GM21529 (cell line): ENCODE measurements around the gene COPS8.
A peak's percentile ranks its signal among the peaks of the same experiment; 100 is the strongest.

Source experiments
- ATAC-seq: cut with Tn5 transposase; IDR thresholded peaks from one replicate; pipeline ENCODE4 v1.9.1; 2021; ENCODE audit not compliant: unreplicated experiment

COPS8 gene

DNA sequence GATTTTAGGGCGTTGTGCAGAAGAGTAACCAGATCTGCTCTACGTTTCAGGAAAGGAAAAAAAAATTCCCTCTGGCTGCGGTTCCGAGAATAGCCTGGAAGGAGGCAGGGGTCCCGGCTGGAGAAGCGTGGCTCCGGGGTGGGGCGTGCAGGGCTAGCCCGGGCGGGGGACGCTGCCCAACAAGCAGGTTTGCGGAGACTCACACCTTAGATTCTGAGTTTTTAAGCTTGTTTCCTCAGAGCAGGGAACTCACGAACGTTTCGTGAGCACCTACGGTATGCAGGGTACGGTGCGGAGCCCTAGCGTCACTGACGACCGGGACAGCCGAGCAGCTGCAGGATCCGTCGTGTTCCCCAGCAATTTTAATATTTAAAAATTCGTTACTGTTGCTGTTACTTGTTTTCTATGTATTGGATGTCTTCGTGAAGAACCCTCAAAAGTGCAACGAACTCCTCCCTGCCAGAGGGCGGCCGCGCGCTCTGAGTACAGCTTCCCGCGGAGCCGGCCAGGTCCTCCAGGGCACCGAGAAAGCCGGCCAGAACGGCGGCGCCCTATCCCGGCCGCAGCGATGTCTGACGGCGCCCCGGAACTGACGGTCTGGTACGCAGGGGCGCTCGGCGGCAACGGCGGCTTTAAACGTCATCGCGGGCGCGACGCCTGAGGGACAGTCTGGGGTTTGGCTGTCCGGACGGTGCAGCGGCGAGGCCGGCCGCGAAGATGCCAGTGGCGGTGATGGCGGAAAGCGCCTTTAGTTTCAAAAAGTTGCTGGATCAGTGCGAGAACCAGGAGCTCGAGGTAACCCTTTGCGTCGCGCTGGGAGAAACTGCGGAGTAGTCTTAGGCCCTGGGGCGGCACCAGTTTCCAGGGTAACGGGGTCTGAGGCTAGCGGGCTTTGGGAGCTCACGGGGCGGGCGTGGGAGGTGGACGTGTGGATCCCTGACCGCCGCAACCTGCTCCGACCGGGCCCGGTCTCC is at the start of gene COPS8:
Gene COPS8 (plus strand): TSS at position 642 of the 974 bp plus-strand sequence. CDS start 76 bp downstream, at position 718.
- ATAC-seq: peak; percentile 98

DNA sequence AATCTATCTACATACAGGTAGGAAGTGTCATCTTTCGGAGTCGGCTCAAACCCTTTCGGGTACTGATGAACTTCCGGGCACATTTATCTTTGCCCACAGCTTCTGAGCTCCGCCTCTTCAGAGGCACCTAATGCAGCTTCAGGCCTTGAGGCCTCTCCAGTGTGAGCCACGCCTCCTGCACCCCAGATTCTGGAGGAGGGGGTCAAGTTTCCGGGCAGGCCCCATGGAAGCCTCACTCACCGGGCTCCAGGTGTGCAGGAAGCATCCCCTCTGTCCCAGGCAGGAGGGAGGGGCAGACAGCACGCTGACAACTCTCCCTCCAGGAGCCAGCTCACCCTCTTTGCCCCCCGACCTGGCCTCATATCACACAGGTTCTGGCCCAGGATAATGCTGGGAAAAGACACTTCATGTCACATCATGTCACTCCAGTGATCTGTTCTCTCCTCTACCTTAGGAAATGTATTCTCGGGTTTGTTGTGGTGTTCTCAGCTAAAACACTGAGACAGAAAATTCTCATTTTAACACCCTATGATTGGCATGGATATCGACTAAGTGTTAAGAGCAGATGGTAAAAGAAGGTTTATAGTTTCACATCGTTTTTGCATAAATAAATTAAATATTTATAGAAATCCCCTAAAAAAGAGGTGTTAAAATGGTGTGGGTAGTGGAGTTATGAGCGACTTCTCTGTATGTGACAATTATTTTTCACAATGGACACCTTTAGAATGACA is 46.2 kb upstream of the COPS8 start:
- ATAC-seq: no peak

DNA sequence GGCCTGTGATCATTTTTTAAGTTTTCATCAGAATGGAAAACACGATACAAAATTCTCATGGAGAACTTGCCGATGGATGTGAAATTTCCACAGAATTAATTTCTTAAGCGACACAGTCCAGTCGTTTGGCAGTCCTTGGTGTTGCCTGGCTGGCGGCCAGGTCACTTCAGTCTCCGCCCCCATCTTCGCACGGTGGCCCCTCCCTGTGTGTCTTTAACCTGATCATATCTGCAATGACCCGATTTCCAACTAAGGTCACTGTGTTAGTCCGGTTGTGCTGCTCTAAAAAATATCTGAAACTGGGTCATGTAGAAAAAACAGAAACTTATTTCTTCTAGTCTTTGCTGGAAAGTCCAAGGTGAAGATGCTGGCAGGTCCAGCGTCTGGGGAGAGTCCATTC is 44.5 kb upstream of the COPS8 start:
- ATAC-seq: no peak

DNA sequence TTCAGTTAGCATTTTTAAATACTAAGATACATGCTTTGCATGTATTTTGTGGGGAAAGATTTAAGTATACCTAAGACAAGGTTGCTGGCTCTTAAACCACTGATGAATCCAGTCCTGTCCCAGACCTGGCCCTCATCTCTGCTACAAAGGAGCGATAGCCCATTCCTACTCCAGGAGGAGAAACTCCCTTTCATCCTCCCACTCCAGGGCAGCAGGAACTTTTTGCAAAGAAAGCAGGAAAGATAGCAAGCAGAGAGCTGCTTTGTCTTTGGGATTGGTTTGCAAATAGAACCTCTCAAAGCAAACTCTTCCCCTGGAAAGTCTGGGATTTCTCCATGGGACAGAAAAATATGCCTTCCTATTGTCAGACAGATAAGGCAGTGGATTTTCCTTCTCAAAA is 43.6 kb upstream of the COPS8 start:
- no peak for ATAC-seq

DNA sequence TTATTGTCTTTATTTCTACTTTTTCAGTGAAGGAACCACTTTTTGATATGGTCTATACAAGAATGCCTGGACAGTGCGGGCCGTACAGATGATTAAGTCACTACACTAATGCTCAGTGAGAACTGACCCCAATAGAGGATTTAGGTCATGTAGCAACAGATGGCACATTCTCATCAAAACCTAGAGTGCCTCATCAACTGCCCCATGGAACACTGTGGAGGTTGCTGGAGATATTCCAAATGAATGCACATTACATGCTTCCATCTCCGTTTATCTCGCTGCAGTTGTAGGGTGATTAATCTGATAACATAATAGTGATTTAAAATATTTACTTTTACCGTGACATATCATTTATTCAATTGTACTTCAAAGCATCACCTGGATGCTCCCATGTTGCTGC is 41.8 kb upstream of the COPS8 start:
- no peak for ATAC-seq

DNA sequence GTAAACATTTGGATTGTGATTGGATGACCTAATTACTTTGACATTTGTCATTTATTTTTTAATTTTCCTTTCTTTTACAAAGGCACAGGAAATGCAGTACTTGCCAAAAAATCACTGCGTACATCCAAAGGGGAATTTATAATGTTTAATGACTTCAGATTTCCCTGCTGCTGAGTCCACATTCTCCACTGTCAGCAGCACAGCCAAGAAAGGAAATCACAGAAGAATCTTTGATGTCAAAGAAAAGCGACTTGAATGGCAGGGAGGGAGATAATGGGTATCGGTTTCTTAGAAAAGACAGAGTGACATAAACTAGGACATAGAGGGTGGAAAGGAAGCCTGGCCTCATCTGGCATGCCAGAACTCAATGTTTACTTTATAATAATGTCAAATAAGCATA is 41.4 kb upstream of the COPS8 start:
- ATAC-seq: no peak

DNA sequence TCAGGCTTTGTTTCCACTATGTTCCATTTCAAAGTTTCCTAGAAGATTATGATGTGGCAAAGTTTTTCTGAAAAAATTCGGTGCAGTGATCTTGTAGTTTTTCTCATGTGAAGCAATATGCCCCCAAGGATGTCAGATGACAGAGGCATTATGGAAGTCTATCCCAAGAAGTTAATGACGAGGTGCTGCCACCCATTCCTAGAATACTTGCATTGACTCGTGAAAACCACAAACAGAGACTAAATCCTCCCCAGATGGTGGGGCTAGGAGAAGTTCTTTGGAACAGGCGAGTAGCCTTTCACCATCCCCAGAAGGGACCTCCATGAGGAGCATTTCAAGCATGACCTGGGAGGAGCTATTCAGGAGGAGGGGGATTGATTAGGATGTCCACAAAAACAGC is 40.2 kb upstream of the COPS8 start:
- no peak for ATAC-seq

DNA sequence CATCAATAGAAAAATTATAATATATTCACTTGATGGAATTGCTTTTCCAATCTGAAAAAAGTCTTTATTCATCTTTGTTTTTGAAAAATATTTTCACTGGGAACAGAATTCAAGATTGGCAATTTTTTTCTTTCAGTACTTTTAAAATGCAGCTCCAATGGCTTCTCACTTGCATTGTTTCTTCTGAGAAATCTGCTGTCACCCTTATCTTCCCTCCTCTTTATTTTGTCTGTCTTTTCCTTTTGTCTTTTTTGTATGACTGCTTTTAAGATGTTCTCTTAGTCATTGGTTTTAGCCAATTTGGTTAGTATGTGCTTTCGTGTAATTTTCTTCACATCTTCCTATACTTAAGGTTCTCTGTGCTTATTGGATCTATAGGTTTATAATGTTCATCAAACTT is 37.1 kb upstream of the COPS8 start:
- ATAC-seq: no peak

DNA sequence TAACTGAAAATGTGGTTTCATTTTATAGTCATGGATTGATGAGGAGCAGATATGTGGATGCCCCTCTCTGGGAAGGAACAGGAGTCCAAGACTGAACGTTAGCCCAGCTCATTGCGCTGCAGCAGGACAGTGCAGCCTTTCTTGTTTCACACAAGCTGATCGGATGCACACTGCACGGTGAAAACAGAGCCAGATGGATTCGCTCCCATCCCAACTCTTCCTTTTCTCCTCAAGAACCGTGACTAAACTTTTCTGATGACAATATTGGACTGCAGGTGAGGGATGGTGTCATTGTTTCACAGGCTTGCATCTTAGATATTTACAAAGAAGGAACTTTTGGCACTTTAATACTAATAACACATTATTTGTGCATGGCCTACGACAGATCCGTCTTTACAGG is 33.8 kb upstream of the COPS8 start:
- ATAC-seq: no peak

DNA sequence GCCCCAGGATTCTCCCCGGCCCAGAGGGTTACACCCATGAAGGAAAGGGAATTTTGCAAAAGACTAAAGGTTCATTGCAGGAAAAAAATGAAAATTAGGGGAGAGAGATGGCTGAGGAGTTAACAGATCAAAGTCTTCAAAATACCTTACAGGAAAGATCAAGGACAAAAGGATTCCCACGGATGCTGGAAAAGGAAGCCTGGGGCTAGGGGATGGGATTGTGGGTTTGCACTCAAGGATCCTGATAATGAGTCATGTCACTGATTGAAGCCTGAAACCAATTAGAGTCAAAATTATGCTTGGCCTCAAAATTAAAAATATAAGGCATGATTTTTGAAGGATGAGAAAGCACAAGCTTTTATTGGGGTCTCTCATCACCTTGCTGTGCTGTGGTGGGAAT is 32.6 kb upstream of the COPS8 start:
- ATAC-seq: no peak

DNA sequence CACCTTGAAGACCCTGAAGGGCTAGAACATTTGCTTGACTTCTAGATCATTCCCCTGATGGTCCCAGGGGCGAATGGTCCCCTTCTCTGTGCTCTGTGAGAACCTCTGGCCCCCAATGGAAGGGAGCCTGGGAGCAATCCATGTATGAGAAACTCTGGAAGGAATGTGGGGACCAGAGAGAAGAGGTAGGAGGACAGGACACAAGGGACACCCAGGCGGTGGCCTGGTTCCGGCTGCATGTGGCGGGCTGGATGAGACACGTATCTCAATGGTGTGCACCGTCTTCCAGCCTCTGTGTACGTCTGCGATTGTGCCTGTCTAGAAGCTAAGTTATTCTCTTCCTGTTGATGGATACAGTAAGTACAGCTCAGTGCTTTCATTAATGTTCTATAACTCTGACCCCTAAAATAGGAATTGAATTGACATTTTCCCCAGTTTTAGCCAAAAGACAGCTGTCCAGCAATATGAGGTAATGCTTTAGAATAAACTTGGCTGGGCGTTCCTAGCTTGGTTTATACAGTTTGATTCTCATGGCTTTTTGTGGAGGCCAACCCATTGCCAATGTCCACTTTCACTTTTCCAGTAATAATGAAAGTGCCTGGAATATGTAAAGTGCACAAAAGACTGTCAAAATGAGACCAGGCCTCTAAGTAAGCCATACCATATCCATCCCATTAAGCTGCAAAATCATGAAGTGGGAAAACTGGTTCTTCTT is 30.1 kb upstream of the COPS8 start:
- no peak for ATAC-seq

DNA sequence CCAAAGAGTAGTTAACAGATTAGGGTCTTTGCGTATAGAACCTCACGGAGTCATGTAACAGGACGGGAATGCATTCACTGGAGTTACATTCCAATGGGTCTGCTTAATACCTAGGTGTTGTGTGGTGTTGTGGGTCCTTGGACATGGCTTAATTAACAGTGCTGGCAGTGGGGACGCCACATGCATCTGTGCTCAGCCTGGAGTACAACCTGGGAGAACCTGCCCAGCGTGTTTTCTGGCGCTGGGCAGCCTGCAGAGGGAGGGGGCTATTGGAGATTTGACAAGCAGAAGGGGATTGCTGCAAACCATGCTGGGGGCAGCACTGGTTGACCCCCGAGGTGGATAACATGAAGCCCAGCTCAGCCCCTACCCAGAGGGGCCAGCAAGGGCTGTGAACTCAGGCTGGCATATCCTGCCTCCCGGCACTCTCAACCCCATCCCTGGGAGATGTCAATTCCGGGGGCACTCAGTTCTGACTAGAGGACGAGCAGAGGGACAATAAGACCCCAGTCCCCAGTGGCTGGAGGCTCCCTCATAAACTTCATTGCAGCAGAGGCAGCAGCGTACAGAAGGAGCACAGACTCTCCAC is 29.3 kb upstream of the COPS8 start:
- ATAC-seq: no peak

DNA sequence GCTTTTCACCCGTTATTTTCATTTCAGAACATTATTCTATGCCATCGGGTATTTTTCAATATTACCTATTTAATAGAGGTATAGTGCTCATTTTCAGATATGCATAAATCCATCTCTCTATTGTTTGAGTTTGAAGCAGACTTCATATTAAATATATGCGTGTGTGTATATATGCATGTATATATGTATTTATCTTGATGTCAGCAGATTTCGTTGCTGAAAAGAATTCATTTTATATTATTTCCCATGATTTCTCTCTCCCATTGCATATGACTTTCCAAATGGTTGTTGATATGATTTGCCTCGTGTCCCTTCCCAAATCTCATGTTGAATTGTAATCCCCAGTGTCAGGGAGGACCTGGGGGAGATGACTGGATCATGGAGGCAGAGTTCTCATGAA is 28.6 kb upstream of the COPS8 start:
- no peak for ATAC-seq

DNA sequence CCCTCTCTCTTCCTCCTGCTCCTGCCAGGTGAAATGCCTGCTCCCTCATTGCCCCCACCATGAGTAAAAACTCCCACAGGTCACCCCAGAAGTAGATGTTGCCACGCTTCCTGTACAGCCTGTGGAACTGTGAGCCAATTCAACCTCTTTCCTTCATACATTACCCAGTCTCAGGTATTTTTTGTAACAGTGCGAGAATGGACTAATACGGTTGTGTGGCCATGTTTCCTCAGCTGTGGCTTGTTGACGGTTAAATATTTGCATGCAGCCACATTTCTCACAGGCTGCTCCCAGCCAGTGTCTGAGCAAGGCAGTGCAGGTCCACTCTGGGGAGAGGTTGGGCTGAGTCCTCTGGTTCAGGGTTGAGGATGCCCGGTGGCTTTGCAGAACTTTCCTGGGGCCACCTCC is 27.8 kb upstream of the COPS8 start:
- peak; percentile 78 for ATAC-seq

DNA sequence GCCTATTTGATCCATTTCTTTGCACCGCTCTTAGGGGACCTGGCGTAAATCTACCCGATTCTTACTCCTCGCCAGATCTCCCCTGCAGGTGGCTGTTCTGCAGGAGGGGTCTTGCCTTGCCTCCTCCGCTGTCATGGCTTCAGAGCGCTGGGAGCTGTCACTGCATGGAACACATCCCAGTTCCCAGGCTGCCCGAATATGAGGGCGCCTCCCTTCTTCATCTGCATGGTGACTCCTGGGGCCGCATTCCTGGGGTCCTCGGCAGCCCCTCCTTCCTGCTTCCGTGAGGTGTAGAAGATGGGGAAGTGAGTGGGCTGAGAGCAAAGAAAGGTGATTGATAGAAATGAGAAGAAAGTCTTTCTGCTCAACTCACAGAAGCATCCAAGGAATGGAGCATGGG is 27.3 kb upstream of the COPS8 start:
- ATAC-seq: no peak

DNA sequence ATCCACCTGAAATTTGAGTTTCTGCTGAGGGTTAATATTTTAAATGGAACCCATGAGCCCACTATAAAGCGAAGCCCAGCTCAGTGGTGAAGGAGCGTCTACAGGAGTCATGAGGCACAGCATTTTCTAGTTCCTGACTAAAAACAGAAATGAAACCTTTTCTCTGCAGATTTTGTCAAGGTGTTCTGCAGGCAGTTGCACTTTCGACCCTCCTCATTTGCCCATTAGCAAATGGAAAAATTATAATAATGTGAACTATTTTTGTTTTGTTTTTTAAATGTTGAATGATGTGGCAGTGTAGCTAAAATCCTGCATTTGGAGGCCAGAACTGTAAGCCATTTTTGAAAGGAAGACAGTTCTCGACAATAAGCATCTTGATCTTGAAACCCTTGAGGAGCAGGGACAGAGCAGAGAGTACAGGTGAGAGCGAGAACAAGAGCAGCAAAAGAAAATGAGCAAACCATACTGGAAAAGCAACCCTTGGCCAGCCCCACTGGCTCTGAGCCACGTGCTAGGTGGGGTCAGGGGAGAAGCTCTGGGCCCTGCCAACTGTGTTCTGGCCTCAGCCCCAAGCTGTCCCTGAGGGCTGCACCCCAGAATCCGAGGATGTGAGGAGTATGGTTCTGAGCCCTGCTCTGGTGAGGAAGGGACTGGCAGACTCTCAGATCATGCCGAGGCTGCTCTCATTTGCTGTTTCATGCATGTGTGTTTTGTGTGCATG is 26.4 kb upstream of the COPS8 start:
- peak; percentile 73 for ATAC-seq

DNA sequence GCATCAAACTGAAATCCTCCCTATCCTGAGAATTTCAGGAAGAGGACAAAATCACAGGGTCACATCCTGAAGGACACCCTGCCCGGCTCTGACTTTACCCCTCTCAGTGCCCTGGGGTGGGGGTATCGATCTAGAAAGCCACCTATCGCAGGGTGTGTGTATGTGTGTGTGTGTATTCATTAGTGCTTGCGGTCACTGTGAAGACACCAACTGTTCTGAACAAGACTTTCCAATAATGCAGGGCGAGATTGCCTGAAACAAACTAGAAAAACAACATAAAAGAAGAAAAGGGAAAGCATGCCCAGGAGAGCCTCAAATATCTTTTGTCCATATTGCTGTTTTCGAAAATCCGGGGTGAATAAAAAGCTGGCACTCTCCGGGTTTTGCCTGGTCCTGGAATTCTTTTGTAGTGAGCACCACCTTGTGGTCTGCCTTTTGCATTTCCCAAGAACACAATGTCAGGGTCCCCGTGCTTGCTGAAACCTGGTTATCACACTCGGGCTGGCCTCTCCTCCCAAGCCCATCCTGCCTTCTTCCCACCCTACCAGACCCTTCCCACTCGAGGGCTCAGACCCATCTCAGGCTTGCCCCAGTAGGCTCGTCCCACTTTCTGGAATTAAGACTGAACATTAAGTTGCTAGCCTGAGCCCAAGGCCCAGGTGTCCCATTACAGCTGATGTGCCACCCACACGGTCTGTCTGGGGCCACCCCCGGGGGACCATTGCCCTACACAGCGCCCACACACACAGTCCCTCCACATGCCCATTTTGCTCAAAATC is 25.0 kb upstream of the COPS8 start:
- ATAC-seq: no peak

DNA sequence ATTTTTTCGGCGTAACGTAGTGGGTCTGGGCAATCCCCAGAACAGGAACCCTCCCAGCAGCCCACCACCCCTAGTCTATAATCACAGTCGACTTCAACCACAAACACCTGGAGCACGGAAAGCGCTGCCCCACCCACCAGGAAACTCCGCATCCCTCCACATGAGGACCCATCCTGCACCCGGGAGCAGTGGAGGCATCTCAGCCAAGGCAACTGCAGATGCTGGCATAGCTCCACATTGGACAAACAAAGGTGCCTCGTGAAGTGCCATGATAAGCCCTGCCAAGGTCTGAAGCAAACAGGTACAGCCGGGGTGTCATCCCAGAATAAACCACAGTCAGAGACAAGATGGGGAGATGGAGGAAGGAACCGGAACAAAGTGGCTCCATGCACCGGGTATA is 24.3 kb upstream of the COPS8 start:
- no peak for ATAC-seq

DNA sequence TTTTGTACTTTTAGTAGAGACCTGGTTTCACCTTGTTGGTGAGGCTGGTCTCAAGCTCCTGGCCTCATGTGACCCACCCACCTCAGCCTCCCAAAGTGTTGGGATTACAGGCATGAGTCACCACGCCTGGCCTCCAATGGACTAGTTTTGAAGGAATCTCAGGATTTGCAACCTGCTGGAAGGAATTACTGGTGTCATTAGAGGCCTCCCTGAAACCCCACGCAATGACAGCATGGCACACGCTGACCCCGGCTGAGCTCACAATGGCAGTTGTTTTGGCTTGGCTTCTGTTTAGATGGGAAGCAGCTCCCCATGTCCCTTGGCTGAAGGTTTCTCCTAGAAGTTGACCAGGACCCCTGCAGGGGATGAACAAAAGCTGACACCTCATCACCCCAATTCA is 23.1 kb upstream of the COPS8 start:
- no peak for ATAC-seq
